HCT116 (cell line): ENCODE data around the gene TMEM116. TPM values are rescaled to one million over a fixed set of nuclear protein-coding genes. Genes with fewer than 3 reads are reported as not detected.

Experiments used
- ATAC-seq: fragments of 200-7000 bp; cut with Tn5 transposase; 2 replicates; pipeline ENCODE4 v1.9.1; 2020; ENCODE audit warnings: mild to moderate bottlenecking, moderate library complexity
- BruUV-seq: library from RNA; stranded (reverse); fragments of 400-500 nt; replicated peaks from 2 replicates; lab custom pipeline; 2021; lab: Mats Ljungman, UMichigan
- CTCF ChIA-PET: fragments of 300-600 bp; sonication (Branson Sonifier 250); formaldehyde crosslinking; loops from one replicate; lab custom pipeline; 2021; ENCODE audit warnings: antibody characterized with exemption; lab: Charles Lee
- POLR2A ChIA-PET: fragments of 300-600, 350-600 bp; sonication (Branson Sonifier 250); formaldehyde crosslinking; loops from one replicate; lab custom pipeline; 2021; ENCODE audit warnings: antibody characterized with exemption; lab: Charles Lee
- RAD21 ChIA-PET, 2 experiments: fragments of 300-600 bp; sonication (Branson Sonifier 250); formaldehyde crosslinking; loops; one replicate each; lab custom pipeline; 2023; ENCODE audit warnings: low total read pairs in 2 of 2; ENCODE audit not compliant: uncharacterized antibody in 2 of 2, unreplicated experiment in 2 of 2, low non-redundant PET in 1 of 2; lab: Charles Lee
- DNase-seq: peaks from one replicate; pipeline ENCODE4 v3.0.0-alpha.2; 2010; ENCODE audit warnings: low read depth, low spot score
- H2AFZ ChIP-seq: fragments of 200-600 bp; shearing (Covaris generic), sonication (generic); 2 replicates; pipeline ENCODE4 v1.6.1; 2017; ENCODE audit warnings: low read depth, mixed run types, mixed read lengths, antibody characterized with exemption, low read length; ENCODE audit not compliant: poor library complexity, severe bottlenecking
- H3K27ac ChIP-seq: 2 replicates; pipeline ENCODE4 v1.5.1; 2012; ENCODE audit warnings: low read depth, low read length
- H3K27me3 ChIP-seq: fragments of 200-600 bp; sonication (generic); 2 replicates; pipeline ENCODE4 v1.6.1; 2016; ENCODE audit warnings: mixed run types, low read length, mixed read lengths; ENCODE audit not compliant: insufficient read depth
- H3K36me3 ChIP-seq, 2 experiments: fragments of 200-500 bp in 1 of 2; fragments of 200-600 bp in 1 of 2; sonication (Bioruptor generic) in 1 of 2; sonication (generic) in 1 of 2; 2 replicates each; pipeline versions ENCODE4 v1.5.1 to v1.6.1; 2014 to 2016; ENCODE audit warnings: low read length in 2 of 2, inconsistent platforms in 1 of 2, mixed read lengths in 1 of 2, mixed run types in 1 of 2; ENCODE audit not compliant: insufficient read depth in 2 of 2, control insufficient read depth in 1 of 2
- H3K4me1 ChIP-seq, 2 experiments: fragments of 200-600 bp in 1 of 2; sonication (generic) in 1 of 2; 2 replicates each; pipeline versions ENCODE4 v1.5.1 to v1.6.1; 2012 to 2017; ENCODE audit warnings: low read length in 2 of 2, inconsistent platforms in 1 of 2, mild to moderate bottlenecking in 1 of 2, mixed read lengths in 1 of 2, mixed run types in 1 of 2, moderate library complexity in 1 of 2; ENCODE audit not compliant: insufficient read depth in 2 of 2, control insufficient read depth in 1 of 2
- H3K4me2 ChIP-seq: fragments of 200-600 bp; sonication (generic); 2 replicates; pipeline ENCODE4 v1.6.1; 2017; ENCODE audit warnings: mixed run types, low read length, mixed read lengths
- H3K4me3 ChIP-seq, 2 experiments: fragments of 200-600 bp in 1 of 2; sonication (generic) in 1 of 2; replicated peaks in 1 of 2; 2 replicates each; pipeline ENCODE4 v1.5.1; 2011 to 2016; ENCODE audit warnings: low read length in 2 of 2, control low read depth in 1 of 2, low read depth in 1 of 2, mild to moderate bottlenecking in 1 of 2, mixed read lengths in 1 of 2, mixed run types in 1 of 2
- H3K79me2 ChIP-seq: fragments of 200-600 bp; sonication (generic); 2 replicates; pipeline ENCODE4 v1.6.1; 2017; ENCODE audit warnings: mild to moderate bottlenecking, mixed run types, low read length, moderate library complexity, mixed read lengths; ENCODE audit not compliant: insufficient read depth
- H3K9ac ChIP-seq: fragments of 200-600 bp; sonication (generic); 2 replicates; pipeline ENCODE4 v1.6.1; 2016; ENCODE audit warnings: low read length, mixed read lengths
- H3K9me2 ChIP-seq: fragments of 200-600 bp; sonication (generic), shearing (Covaris generic); 2 replicates; pipeline ENCODE4 v1.6.1; 2017; ENCODE audit warnings: mixed run types, mild to moderate bottlenecking, moderate library complexity; ENCODE audit not compliant: insufficient read depth
- H3K9me3 ChIP-seq, 2 experiments: fragments of 200-500 bp in 1 of 2; fragments of 200-600 bp in 1 of 2; sonication (Bioruptor generic) in 1 of 2; sonication (generic) in 1 of 2; 2 replicates each; pipeline ENCODE4 v1.6.1; 2014 to 2017; ENCODE audit warnings: low read length in 2 of 2, mixed read lengths in 2 of 2, inconsistent platforms in 1 of 2, low read depth in 1 of 2, mild to moderate bottlenecking in 1 of 2, mixed run types in 1 of 2, moderate library complexity in 1 of 2; ENCODE audit not compliant: control insufficient read depth in 1 of 2, insufficient read depth in 1 of 2
- H4K20me1 ChIP-seq: fragments of 200-600 bp; sonication (generic), shearing (Covaris generic); 2 replicates; pipeline ENCODE4 v1.6.1; 2017; ENCODE audit warnings: mixed run types, mild to moderate bottlenecking, moderate library complexity; ENCODE audit not compliant: insufficient read depth
- ATF3 ChIP-seq: IDR thresholded peaks from 2 replicates; pipeline ENCODE4 v1.6.1; 2012
- CEBPB ChIP-seq: IDR thresholded peaks from 2 replicates; pipeline ENCODE4 v1.6.1; 2012; ENCODE audit warnings: low read depth
- CTCF ChIP-seq, 3 experiments: fragments of 200-600 bp in 1 of 3; sonication (generic) in 1 of 3; IDR thresholded peaks in 2 of 3; conservative IDR thresholded peaks in 1 of 3; 2 replicates each; pipeline ENCODE4 v1.5.1; 2012 to 2017; ENCODE audit warnings: low read depth in 2 of 3, low read length in 2 of 3, antibody characterized with exemption in 1 of 3, borderline replicate concordance in 1 of 3, control low read depth in 1 of 3, mild to moderate bottlenecking in 1 of 3, mixed read lengths in 1 of 3, mixed run types in 1 of 3, moderate library complexity in 1 of 3; ENCODE audit not compliant: insufficient read depth in 1 of 3
- EGR1 ChIP-seq: IDR thresholded peaks from 2 replicates; pipeline ENCODE4 v1.6.1; 2012; ENCODE audit warnings: low read depth
- EZH2 ChIP-seq: fragments of 200-600 bp; sonication (generic); IDR thresholded peaks from 2 replicates; pipeline ENCODE4 v1.6.1; 2017; ENCODE audit warnings: antibody characterized with exemption, mixed run types
- FOSL1 ChIP-seq: IDR thresholded peaks from 2 replicates; pipeline ENCODE4 v1.6.1; 2012; ENCODE audit warnings: low read depth
- JUND ChIP-seq: IDR thresholded peaks from 2 replicates; pipeline ENCODE4 v1.6.1; 2012
- MAX ChIP-seq: IDR thresholded peaks from 2 replicates; pipeline ENCODE4 v1.6.1; 2012
- POLR2A ChIP-seq: IDR thresholded peaks from 2 replicates; pipeline ENCODE4 v1.7.0; 2011; ENCODE audit warnings: borderline replicate concordance; ENCODE audit not compliant: insufficient read depth, insufficient read length; ENCODE audit errors: extremely low read depth
- TCF7L2 ChIP-seq: IDR thresholded peaks from 2 replicates; pipeline ENCODE4 v1.7.0; 2011; ENCODE audit warnings: borderline replicate concordance, inconsistent platforms; ENCODE audit not compliant: insufficient read depth, insufficient read length; ENCODE audit errors: extremely low read depth
- YY1 ChIP-seq: IDR thresholded peaks from 2 replicates; pipeline ENCODE4 v1.6.1; 2011; ENCODE audit warnings: low read length, low read depth, moderate library complexity, mild to moderate bottlenecking; ENCODE audit not compliant: insufficient replicate concordance; ENCODE audit errors: extremely low read depth
- ZFX ChIP-seq: fragments of 450-650 bp; IDR thresholded peaks from 2 replicates; pipeline ENCODE4 v1.6.1; 2017
- ZNF274 ChIP-seq: fragments of 200-500 bp; sonication (Bioruptor generic); IDR thresholded peaks from 2 replicates; pipeline ENCODE4 v1.6.1; 2014; ENCODE audit warnings: mild to moderate bottlenecking, low read depth, low read length, inconsistent platforms
- intact Hi-C: fragments of 100-400 bp; cut with micrococcal nuclease; formaldehyde crosslinking; loops from 2 replicates; pipeline ENCODE4 v1.10.0; 2022
- total RNA-seq: library from RNA; stranded (reverse); gene quantifications from one replicate; pipeline ENCODE4 v1.2.1, GENCODE V29; 2021; ENCODE audit not compliant: unreplicated experiment

TMEM116 gene
- total RNA-seq, 1 experiment from 2014 or later: 6.8 TPM

GRCh38 chr12:111894556-111894955, 118.4 kb downstream of the TMEM116 start:
- CTCF ChIA-PET: interaction anchor here (0.6 kb wide), 1 partner anchor 82 kb away, joined by 3 read pairs; no protein-coding TSS in a partner anchor
- H3K4me2 ChIP-seq: no peak overlapping the region
- TF ChIP-seq EZH2: no peak
- TF ChIP-seq JUND: no peak
- no peak for TF ChIP-seq YY1
- no peak for TF ChIP-seq CEBPB
- TF ChIP-seq TCF7L2: no peak
- no peak for TF ChIP-seq FOSL1
- no peak for TF ChIP-seq POLR2A
- TF ChIP-seq ZNF274: no peak
- no peak for TF ChIP-seq ATF3
- no peak for TF ChIP-seq ZFX
- no peak for TF ChIP-seq CTCF (IDR thresholded peaks at IDR 0.05 in 2 of 3, conservative IDR thresholded peaks at IDR 0.05 in 1 of 3; ENCODE audit: borderline replicate concordance in 1 of 3, insufficient read depth in 1 of 3, low read depth in 2 of 3, low read length in 2 of 3)
- TF ChIP-seq MAX: no peak
- TF ChIP-seq EGR1: no peak
- no peaks in the 10 kb centered on the region for H3K9me2 ChIP-seq
- H4K20me1 ChIP-seq: peaks cover 3% of the 10 kb centered on the region; the same call in 1 of the 2 replicates
- ATAC-seq (no peak), DNase-seq (no peak)
- no peak overlapping the region for H3K4me3 ChIP-seq
- BruUV-seq: no TSS peak
- RAD21 ChIA-PET: no interaction called here
- H3K27me3 ChIP-seq: no peaks in the 10 kb centered on the region
- no peaks in the 10 kb centered on the region for H3K79me2 ChIP-seq
- intact Hi-C loops: no loop called here
- H3K9me3 ChIP-seq: no peaks in the 10 kb centered on the region
- no peak overlapping the region for H2AFZ ChIP-seq
- POLR2A ChIA-PET: no interaction called here
- H3K36me3 ChIP-seq: peaks cover 20 to 23% of the 10 kb centered on the region in 2 experiments
- no peak overlapping the region for H3K9ac ChIP-seq
- H3K27ac ChIP-seq: no peak overlapping the region
- H3K4me1 ChIP-seq: no peaks in the 10 kb centered on the region
